ENCODE measurements around the gene ANO2.

ANO2 gene

DNA sequence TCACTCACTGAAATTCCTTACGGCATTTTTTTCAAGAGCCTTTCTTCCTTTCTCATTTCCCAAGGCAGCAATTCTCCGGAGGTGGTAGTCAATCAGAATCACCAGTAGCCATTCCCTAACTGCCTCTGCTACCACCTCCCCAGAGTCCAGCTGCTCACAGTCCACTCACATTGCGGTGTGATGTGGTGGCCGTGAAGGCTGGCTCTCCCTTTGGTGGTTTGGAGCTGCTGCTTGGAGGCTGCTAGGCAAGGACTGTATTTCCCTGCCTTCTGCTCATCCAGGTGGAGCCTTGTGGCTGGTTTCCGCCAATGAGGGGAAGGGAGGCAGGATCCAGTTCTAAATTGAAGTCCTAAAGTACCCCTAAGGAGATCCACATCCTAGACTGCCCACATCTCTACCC is 222.0 kb downstream of the ANO2 start:
- in situ Hi-C loops (cut with HindIII; ENCODE audit: low pct_ligation_motif_present, low sequenced_read_pairs) = no loop called here
- TF ChIP-seq, protein P1, sequence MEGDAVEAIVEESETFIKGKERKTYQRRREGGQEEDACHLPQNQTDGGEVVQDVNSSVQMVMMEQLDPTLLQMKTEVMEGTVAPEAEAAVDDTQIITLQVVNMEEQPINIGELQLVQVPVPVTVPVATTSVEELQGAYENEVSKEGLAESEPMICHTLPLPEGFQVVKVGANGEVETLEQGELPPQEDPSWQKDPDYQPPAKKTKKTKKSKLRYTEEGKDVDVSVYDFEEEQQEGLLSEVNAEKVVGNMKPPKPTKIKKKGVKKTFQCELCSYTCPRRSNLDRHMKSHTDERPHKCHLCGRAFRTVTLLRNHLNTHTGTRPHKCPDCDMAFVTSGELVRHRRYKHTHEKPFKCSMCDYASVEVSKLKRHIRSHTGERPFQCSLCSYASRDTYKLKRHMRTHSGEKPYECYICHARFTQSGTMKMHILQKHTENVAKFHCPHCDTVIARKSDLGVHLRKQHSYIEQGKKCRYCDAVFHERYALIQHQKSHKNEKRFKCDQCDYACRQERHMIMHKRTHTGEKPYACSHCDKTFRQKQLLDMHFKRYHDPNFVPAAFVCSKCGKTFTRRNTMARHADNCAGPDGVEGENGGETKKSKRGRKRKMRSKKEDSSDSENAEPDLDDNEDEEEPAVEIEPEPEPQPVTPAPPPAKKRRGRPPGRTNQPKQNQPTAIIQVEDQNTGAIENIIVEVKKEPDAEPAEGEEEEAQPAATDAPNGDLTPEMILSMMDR (IDR thresholded peaks at IDR 0.05; ENCODE audit: low read depth, low read length, missing control alignments) = no peak
- DNase-seq = no peak
- Histone ChIP-seq H3K4me3 (ENCODE audit: low read depth, low read length) (no peak overlapping the region), H3K27me3 (replicated peaks) (no peaks in the 10 kb centered on the region), H3K27ac (no peak overlapping the region), H3K36me3 (replicated peaks) (no peaks in the 10 kb centered on the region)

DNA sequence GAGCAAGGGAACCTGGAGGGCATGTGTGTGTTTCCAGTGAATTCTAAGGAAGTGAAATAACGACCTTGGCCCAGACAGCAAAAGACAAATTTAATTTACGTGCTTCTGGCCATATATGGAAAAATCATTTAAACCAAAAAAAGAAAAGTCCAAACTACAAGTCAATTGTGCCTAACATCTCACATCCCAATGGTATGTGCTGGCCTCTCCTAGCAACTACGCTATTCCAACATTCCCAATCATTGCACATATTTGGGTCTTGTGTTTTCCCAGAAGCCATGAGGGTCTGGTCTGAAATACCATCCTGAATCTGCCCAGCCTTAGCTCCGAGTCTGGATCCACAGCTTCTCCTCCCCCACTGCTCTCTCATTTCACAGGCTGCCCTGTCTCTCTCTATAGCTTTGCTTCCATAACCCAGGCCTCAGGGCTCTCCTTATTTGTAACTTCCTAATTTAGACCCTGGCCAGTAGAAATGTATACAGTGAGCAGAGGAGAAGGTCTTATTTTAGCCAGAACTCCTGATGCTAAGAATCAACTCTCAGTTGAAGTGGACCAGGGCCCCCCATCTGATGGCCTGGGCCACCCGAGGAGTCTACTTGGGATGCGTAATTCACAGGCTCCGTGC is 224.6 kb downstream of the ANO2 start:
- TF ChIP-seq, protein P1 (IDR thresholded peaks at IDR 0.05; ENCODE audit: low read depth, low read length, missing control alignments) = no peak
- Histone ChIP-seq H3K27ac (no peak overlapping the region), H3K4me3 (ENCODE audit: low read depth, low read length) (no peak overlapping the region), H3K27me3 (replicated peaks) (no peaks in the 10 kb centered on the region), H3K36me3 (replicated peaks) (no peaks in the 10 kb centered on the region)
- in situ Hi-C loops (cut with HindIII; ENCODE audit: low pct_ligation_motif_present, low sequenced_read_pairs) = no loop called here
- no peak for DNase-seq

DNA sequence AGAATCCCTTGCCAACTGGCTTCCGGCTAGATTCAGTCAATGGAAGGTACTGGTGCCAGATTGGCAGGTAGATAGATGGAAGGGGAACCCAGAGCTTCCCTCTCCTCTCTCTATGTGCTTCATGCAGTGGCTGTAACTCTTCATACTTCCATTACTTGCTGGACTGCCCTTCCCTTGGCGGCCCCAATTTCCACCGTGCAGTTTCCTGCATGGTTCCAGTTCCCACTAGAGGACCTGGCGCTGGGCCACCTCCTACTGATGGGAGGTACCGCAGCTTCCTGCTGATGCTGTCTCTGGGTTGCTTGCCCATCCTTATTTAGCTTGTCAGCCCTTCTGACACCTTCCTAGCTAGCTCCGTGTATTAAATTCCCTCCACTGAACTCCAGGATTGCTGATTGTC is 226.4 kb downstream of the ANO2 start:
- H3K27me3 ChIP-seq (replicated peaks) = no peaks in the 10 kb centered on the region
- DNase-seq = no peak
- TF ChIP-seq, protein P1 (IDR thresholded peaks at IDR 0.05; ENCODE audit: low read depth, low read length, missing control alignments) = no peak
- no peak overlapping the region for H3K27ac ChIP-seq
- no peak overlapping the region for H3K4me3 ChIP-seq (ENCODE audit: low read depth, low read length)
- in situ Hi-C loops (cut with HindIII; ENCODE audit: low pct_ligation_motif_present, low sequenced_read_pairs) = no loop called here
- no peaks in the 10 kb centered on the region for H3K36me3 ChIP-seq (replicated peaks)

DNA sequence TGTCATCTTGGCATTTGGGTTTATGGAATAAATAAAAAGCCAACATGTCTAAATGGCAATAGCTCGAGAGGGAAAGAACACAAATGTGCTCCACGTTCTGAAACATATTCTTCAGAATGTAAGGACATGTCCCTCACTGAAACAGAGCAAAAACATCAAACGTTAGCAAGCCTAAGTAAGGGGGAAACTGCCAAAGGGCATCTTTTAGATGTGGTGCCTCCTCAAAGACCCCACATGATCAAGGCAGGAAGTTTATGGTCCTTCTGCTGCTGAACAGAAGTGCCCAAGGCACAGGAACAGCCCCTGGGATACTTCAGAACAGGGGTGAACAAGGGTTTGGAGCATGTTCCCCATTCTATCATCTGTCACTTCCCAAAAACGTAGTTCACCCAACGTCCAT is 227.0 kb downstream of the ANO2 start:
- Histone ChIP-seq H3K27ac (no peak overlapping the region), H3K27me3 (replicated peaks) (no peaks in the 10 kb centered on the region), H3K4me3 (ENCODE audit: low read depth, low read length) (no peak overlapping the region), H3K36me3 (replicated peaks) (no peaks in the 10 kb centered on the region)
- TF ChIP-seq, protein P1 (IDR thresholded peaks at IDR 0.05; ENCODE audit: low read depth, low read length, missing control alignments) = no peak
- in situ Hi-C loops (cut with HindIII; ENCODE audit: low pct_ligation_motif_present, low sequenced_read_pairs) = no loop called here
- DNase-seq = no peak

DNA sequence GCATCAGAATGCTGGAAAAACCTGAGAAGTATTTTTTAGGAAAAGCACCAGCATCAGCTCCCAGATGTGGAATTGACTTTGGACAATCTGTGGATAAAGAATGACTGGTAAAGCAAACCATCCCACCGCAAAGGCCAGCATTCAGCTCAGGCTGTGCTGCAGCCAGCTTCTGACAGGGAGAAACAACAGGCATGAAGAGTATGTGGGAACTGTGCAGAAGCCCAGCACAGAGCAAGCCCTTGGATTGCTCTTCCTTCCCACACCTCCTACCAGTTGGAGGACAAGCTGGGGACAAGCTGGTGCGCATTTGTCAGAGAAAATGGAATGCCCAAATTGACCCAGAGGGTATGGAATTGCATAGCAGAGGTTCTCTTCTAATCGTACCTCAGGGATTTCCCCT is 228.1 kb downstream of the ANO2 start:
- in situ Hi-C loops (cut with HindIII; ENCODE audit: low pct_ligation_motif_present, low sequenced_read_pairs) = no loop called here
- Histone ChIP-seq H3K4me3 (ENCODE audit: low read depth, low read length) (no peak overlapping the region), H3K36me3 (replicated peaks) (no peaks in the 10 kb centered on the region), H3K27ac (no peak overlapping the region), H3K27me3 (replicated peaks) (no peaks in the 10 kb centered on the region)
- TF ChIP-seq, protein P1 (IDR thresholded peaks at IDR 0.05; ENCODE audit: low read depth, low read length, missing control alignments) = no peak
- DNase-seq = no peak

DNA sequence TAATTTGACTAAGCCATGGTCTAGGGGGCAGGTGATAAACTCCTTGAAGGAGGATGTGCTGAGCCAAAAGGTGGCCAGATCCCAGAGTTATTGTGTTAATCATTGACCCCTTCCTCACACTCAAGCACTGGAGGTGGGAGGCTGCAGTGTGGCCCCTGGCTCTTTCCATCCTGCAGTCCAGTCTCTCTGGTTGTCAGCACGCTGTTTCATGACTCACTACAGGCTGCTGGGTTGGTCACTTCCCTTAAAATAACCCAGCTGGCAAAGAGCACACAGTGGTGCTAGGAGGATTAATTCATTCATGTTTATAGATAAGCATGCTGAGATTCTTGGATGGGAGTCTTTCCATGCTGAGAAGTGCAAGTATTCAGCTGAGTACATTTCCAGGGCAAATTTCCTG is 228.9 kb downstream of the ANO2 start:
- Histone ChIP-seq H3K4me3 (ENCODE audit: low read depth, low read length) (no peak overlapping the region), H3K27ac (no peak overlapping the region), H3K36me3 (replicated peaks) (no peaks in the 10 kb centered on the region), H3K27me3 (replicated peaks) (no peaks in the 10 kb centered on the region)
- TF ChIP-seq, protein P1 (IDR thresholded peaks at IDR 0.05; ENCODE audit: low read depth, low read length, missing control alignments) = no peak
- in situ Hi-C loops (cut with HindIII; ENCODE audit: low pct_ligation_motif_present, low sequenced_read_pairs) = no loop called here
- no peak for DNase-seq
